Bronchus fibroblast of lung (primary cell): ENCODE results near the gene ANGPTL1. TPM values are rescaled to one million over a fixed set of nuclear protein-coding genes. Genes with fewer than 3 reads are reported as not detected.

Experiments used
- total RNA-seq: library from RNA; depleted of rRNA; stranded (reverse); fragments of >200 nt; gene quantifications from 2 replicates; pipeline ENCODE4 v1.2.3, GENCODE V29; 2015

Gene ANGPTL1
- total RNA-seq, result 0.30 and 0.34 TPM in 2 replicates

GRCh38 chr1:178870944-178871343 is at the start of gene ANGPTL1:
Gene ANGPTL1 (minus strand): TSS chr1:178871077. CDS start chr1:178865776, 5,301 bp downstream.

Other genes with a start within 250 kb of the ANGPTL1 start
- 20.4 and 33.0 TPM in 2 replicates for gene RALGPS2, start 145.8 kb downstream of the ANGPTL1 start, total RNA-seq
- 23.6 and 25.2 TPM in 2 replicates for gene FAM20B, start 154.8 kb upstream of the ANGPTL1 start, total RNA-seq
- 41.6 and 55.6 TPM in 2 replicates for gene TOR3A, start 211.0 kb upstream of the ANGPTL1 start, total RNA-seq